ENCODE results near the gene RFX8. TPM values are rescaled to one million over a fixed set of nuclear protein-coding genes. Genes with fewer than 3 reads are reported as not detected.
"Not testable (repeated sequence)": the region's sequence is repeated elsewhere in the genome, so short reads cannot be mapped to it uniquely, and the experiment has no call there.

RFX8 gene
- total RNA-seq, 2 experiments from 2014 or later = 0.11 TPM; not detected in 1

DNA sequence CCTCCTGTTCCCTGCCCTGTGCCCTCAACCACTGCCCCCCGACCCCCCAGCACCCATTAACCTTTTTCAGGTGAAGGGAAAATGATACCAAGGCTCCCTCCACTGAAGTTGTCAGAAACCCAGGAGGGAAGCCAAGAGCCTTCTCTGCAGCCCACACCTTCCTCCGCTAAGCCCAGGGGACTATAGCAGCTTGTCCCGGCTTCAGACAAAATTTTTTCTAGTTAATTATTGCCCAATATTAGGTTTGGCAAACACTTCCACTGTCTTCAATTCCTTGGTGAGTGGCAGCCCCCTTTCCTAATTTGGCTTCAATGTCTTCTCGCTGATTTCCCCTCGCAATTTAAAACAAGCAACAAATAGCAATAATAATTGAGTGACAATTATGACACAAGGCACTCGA, 23.9 kb downstream of the RFX8 start:
- ChIA-PET POLR2A (no interaction called here), CTCF (no interaction called here)

DNA sequence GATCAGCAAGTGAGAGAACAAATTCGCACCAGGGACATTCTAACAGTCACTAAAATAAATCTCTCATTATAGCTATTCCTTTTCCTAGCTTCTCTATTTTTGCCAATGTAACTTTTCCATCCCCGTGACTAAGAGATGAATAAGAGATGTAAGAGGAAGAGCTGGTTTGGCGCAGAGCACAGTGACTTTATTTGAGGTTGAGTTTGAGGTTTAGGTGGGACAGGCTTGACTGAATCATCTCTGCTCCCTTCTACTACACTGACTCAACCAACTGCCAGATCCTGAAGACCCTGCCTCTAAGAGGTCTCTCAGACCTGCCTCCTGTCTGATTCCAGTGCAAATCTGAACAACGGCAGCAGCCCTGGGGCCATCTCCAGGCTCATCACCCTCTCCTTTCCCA, 28.0 kb downstream of the RFX8 start:
- CTCF ChIA-PET = no interaction called here
- POLR2A ChIA-PET = no interaction called here

DNA sequence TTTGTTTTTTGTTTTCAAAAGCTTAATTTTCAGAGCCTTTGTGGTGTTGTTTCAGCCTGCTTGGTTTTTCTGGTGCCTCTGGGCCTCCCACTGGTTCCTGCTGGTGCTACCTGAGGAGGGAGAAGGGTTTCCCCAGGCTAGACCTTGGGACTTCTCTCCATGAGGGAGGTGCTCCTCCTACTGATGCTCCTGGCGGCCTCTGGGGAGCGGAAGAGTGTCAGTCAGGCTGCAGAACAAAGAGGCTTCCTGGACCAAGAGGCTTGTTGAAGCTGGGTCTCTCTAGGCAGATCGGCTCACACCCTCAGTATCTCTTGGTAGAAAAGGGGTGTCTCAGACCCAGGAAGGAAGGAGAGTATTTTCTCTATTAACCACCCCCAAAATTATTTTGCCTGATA, 32.2 kb downstream of the RFX8 start:
- CTCF ChIA-PET = interaction anchor here (1.0 to 1.1 kb wide), 2 partner anchors 34 to 101 kb away, joined by 3 read pairs; no protein-coding TSS in a partner anchor
- POLR2A ChIA-PET = no interaction called here

DNA sequence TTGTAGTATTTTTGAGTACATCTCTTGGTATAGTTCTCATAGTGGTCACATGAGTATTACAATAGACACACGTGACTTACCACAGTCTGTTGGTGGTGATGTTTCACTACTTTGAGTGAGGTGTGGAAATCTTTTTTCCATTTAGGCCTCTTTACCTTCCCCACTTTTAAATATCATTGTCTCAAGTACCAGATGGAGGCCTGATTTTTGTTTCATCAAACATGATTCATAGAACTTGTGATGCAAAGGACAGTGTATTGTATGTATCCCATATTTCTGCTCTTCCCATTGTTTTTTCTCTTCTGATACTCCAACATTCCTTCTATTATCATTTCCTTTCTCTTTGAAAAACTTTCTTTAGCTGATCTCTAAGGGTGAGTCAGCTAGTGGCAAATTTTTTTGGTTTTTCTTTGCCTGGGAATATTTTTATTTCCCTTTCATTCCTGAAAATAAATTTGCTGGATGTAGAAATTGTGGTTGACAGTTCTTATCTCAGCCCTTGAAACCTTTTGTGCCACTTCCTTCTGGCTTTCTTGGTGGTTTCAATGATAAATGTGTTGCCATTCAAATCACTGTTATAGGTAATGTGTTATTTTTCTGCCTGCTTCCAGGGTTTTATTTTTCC, 32.8 kb downstream of the RFX8 start:
- ChIA-PET CTCF (interaction anchor here (1.0 to 1.1 kb wide), 2 partner anchors 35 to 100 kb away, joined by 3 read pairs; no protein-coding TSS in a partner anchor), POLR2A (no interaction called here)

DNA sequence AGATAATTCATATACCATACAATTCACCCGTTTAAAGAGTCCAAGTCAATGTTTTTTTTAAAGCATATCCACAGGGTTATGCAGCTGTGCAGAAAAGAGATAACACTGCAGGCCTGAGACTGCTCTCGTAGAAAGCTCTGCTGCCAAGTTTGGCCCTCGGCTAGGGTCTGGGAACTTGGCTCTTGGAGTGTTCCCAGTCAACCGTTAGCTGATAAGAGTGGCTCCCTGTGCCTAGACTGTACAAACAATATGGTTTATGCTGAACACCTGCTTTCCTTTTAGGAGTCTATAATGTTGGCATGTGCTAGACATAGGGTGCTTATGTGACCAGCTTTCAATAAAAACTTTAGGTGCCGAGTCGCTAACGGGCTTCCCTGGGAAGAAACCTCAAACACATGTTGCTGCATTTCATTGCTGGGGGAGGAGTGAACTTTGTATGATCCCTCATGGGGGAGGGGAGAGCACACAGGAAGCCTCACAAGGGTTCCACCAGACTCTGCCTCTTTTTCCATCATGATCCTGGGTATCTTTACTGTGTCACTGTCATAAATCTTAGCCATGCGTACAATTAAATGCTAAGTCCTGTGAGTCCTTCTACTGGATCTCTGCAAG, 34.7 kb downstream of the RFX8 start:
- CTCF ChIA-PET = no interaction called here
- POLR2A ChIA-PET = no interaction called here

DNA sequence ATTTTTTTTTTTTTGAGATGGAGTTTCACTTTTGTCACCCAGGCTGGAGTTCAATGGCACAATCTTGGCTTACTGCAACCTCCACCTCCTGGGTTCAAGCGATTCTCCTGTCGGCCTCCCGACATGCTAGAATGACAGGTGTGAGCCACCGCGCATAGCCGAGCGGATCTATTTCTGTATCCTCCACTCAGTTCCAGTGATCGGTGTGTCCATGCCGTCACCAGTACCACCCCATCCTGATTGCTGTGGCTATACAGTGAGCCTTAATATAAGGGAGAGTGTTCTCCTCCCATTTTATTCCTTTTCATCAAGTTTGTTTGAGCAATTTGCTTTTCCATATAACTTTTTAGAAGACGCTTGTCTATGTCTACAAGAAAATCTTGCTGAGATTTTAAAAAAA, 35.2 kb downstream of the RFX8 start:
- ChIA-PET POLR2A (no interaction called here), CTCF (no interaction called here)

DNA sequence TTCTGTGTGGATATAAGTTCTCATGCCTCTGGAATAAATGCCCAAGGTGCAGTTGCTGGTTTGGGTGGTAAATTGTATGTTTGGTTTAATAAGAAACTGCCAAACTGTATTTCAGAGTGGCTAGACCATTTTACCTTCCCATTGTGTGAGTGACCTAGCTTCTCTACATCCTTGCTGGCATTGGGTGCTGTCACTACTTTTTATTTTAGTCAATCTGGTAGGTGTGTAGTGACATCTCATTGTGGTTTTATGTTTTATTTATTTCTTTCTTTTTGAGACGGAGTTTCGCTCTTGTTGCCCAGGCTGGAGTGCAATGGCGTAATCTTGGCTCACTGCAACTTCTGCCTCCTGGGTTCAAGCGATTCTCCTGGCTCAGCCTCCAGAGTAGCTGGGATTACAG, 36.4 kb downstream of the RFX8 start:
- POLR2A ChIA-PET, CTCF ChIA-PET: not testable (repeated sequence)

DNA sequence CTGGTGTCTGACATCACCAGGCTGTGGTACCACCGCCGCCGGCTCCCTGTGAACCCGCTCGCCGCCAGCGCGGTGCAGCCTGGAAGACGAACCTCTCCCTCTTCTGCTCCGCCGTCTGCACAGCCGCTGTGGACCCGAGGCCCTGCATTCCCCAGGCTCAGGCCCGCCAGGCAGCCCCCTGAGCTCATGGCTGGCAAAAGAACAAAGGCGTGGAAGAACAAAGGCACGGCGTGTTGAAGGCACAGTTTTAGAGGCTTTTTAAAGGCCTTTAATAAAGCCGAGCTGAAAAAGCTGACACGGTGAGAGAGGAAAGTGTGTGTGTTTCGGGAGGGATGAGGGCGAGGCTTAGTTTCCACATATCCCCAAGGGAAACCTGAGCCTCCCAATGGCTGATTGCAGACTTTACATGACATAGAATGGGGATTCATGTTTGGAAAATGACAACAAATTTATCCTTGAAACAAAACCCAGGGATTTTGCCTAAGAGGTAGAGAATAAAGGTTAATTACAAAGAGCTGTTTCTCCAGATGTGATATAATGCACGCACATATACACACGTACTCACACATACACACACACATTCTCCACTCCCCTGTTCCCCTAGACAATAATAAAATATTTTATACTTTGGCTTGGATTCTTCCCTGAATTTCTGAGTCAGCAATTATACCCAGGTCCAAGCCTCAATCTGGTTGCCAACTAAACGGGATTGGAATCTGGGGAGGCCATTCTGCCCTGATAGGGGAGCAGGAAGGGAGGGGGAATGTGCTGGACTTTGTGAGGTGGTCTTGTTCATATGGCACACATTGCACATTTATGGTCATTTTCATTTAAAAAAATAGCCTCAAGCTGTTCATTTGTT, 39.7 kb downstream of the RFX8 start:
- ChIA-PET CTCF (no interaction called here), POLR2A (no interaction called here)

DNA sequence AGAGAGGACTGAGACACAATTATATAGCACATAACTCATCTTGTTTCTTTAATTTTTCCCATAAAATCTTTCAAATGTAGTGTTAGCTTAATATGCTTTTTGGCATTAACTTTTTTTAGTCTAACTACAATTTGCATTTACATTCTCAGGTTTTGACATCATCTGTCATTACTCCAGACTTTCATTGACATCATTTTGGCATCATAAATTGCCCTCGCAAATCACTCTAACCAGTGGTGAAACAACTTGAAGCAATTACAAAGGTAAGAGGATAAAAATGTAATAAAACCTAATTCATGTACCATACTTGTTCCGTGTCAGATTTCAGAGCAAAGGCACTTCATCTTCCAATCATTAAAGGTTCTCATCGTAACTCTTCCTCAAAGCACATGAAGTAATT, 41.4 kb downstream of the RFX8 start:
- CTCF ChIA-PET = no interaction called here
- POLR2A ChIA-PET = no interaction called here

DNA sequence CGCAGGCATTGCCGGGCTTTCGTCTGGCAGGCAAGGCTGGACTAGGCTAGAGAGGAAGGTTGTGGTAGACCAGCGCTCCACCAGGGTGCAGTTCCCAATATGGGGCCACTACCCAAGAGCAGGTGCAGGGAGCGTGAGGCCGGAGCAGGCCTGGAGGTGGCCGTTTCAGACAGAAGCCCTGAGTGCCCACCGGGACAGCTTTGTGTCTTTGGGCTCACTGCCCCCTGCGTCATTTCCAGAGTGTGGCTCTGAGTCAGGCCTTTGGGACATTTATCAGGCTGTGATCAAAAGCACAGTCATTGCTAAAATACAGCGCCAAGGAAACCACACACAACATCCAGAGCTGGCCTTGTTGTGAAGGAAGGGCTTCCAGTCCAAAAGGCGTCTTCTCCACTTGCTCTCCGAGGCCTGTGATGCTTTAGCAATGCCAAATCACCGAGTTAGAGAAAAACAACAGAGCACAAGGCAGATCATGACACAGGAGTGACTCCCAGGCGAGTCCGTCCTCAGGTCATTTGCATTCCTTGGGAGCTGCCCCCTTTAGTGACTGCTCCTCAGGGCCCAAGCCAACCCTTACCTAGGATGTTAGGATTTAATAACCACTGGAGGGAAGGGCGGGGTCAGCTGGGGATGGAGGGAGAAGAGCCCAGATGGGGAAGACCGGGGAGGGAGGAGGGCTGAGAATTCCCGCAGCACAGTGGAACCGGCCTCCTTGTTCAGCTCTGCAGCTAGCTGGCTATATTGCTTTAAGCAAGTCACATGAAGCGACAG, 42.3 kb downstream of the RFX8 start:
- ChIA-PET CTCF (interaction anchor here (1.5 kb wide), 1 partner anchor 399 kb away, joined by 3 read pairs; no protein-coding TSS in a partner anchor), POLR2A (no interaction called here)

DNA sequence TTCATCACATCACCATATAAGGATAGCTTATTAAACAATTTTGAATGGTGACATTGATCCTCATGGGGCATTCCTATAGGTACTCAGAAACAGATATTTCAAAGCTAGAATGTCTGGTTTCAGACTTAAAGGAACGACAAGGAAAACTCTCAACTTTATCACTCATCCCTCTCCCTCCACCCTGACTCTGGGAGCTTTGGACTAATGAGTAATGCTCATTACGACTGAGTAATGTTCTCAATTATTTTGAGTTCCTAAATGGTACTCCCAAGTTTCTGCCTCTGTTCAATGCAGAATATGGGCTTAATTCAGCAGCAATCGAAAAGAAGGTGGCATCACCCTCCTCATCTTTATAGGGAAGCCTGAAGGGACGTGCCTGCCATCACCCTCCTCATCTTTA, 43.4 kb downstream of the RFX8 start:
- CTCF ChIA-PET = interaction anchor here (1.4 kb wide), 1 partner anchor 12 kb away, joined by 3 read pairs; no protein-coding TSS in a partner anchor
- POLR2A ChIA-PET = no interaction called here

DNA sequence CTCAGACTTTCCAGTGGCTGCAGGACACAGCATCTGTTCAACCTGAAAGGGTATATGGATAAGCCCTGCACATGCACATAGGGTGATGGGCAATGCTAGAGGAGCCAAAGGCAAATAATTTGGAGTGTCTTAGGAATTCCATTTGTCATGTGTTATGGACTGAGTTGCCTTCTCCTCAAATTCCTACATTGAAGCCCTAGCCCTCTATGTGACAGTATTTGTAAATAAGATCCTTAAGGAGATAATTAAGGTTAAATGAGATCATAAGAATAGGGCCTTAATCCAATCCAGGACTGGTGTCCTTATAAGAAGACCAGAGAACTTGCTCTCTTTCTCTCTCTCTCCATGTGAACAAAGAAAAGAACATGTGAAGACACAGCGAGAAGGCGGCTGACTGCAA, 44.8 kb downstream of the RFX8 start:
- CTCF ChIA-PET = no interaction called here
- POLR2A ChIA-PET = no interaction called here

DNA sequence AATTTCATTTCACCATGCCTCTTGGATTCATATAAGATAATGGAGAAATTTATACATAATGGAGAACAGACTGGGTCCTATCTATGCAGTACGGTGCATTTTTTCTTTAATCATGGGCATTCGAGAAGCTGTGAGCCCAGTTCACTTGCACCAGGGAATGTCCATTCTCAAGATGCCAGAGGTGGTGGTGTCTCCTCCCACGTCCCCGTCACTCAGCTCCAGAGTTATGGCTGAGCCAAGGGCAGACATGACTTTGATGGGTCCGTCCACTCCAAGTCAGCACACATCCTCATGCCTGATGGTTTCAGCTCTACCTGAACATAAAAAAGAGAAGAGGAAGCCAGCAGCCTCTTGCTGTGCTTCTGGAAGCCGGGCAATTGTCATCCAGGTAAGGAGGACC, 45.5 kb downstream of the RFX8 start:
- POLR2A ChIA-PET = no interaction called here
- CTCF ChIA-PET = no interaction called here

DNA sequence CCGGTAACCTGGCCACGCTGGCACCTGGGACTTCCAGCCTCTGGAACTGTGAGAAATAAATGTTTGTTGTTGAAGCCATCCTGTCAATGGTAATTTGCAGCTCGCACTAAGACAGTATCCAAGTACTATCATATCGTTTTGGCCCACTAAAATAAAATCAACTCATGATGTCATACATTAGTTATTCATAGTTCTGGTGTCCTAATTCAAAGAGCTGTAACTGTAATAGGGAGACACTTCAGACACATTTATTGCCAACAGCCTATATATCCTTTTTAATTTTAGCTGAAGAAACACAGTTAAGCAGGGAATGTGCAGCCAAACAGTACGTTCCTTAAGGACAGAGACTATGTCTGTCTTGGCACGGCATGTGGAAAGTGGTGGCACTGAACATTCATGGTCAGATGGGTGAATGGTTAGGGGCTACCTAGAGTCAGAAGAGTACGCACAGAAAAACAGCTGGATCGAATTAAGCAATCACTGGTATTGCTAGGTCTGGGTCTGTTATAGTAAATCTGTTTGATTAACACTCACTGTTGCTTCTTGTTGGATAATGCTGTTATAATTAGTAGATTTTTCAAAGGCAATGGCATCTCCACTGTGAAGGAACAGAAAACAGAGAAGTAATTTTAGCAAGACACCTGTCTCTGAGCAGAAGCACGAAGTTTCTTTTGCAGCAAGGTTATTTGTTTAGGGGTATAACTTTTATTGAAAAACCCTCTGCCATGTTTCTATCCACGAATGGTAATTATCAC, 46.3 kb downstream of the RFX8 start:
- POLR2A ChIA-PET = no interaction called here
- CTCF ChIA-PET = no interaction called here

DNA sequence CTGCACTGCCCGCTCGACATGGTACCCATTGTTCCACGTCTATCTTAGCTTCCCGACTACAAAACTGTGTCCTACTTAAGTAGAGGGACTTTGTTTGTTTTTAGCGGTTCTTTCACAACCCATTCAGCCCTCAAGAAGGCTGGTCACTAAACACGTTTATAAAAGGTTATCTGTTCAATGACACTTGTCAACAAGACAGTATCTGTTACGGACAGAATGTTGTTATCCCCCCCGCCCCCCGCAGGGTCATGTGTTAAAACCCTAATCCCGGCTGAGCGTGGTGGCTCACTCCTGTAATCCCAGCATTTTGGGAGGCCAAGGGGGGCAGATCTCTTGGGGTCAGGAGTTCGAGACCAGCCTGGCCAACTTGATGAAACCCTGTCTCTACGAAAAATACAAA, 47.2 kb downstream of the RFX8 start:
- ChIA-PET CTCF (no interaction called here), POLR2A (no interaction called here)

DNA sequence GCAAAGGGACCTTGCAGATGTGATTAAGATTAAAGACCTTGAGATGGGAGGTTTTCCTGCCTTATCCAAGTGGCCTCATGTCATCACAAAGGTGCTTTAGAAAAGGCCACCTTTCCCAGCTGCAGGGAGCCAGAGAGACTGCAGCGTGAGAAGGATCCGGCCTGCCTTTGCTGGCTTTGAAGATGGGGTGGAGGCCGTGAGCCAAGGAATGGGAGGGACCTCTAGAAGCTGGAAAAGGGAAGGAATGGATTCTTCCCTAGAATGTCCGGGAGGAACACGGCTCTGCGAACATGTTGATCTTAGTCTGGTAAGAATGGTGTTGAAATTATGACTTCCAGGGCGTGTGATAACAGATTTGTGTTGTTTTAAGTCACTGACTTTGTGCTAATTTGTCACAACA, 47.7 kb downstream of the RFX8 start:
- CTCF ChIA-PET = no interaction called here
- POLR2A ChIA-PET = no interaction called here

DNA sequence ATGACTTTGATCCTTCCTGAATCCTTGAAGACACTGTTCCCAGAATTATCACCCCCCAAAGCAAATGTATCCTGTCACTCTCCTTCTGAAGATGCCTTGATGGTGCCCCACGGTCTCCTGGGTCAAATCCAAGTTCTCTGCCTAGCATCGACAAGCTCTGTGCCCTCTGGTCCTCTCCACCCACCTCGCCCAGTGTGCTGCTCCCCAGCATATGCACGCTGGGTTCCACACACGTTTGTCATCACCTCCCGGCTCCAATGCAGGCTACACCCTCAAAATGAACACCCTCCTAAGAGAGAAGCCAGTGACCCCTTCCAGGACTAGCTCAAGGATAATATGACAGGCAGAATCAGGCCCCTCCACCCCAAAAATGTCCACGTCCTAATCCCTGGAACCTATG, 48.1 kb downstream of the RFX8 start:
- CTCF ChIA-PET = no interaction called here

DNA sequence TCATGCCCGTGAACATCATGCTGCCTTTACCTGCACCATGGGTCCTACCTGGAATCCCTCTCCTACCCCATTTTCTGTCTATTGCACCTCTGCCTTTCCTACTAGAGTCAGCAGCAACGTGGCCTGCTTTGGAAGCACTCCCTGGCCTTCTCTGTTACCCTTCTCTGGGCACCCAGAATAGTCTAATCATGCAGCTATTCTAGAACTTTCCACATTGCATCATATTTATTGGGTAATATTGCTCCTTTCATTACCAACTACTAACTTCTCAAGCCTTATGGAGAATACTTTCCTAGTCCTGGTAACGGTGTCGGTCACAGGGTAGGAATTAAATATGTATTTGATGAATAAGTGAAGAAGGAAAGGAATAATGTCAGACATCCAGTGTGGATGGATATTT, 54.3 kb downstream of the RFX8 start:
- CTCF ChIA-PET = no interaction called here
- POLR2A ChIA-PET = no interaction called here

More for the DNA sequence above, 48.1 kb downstream of the RFX8 start:
- POLR2A ChIA-PET = no interaction called here

DNA sequence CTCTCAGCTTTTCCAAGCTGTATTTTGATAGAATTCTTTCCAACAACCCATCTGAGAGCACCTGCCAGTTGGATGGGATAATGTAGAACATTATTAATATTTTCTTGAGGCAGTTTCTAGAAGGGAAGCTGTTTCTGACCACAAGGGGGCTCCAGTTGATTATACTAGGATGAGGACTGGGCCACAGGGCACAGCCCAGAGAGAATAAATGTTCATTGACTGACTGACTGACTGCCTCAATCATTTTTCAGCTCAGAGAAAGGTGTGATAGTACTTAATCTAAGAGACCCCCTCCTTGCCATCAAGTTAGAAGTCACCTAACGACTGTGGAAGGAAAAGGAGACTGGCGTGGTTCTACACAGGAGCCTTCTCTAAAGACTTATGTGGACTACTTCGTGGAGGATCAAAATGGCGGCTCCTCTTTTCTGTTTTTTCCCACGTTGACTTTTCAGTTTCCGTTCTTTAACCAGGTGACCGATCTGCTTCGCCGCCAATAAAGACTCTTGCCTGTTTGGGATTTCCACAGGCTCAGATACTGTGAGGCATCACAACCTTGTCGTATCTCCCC, 55.7 kb downstream of the RFX8 start:
- ChIA-PET POLR2A (no interaction called here), CTCF (interaction anchor here (0.6 to 1.5 kb wide), 10 partner anchors 9 to 589 kb away, joined by 3 to 13 read pairs (median 3); no protein-coding TSS in a partner anchor)
